Fibroblast of the conjunctiva (primary cell): ENCODE data around the gene CERS6.
"Not testable (repeated sequence)": the region's sequence is repeated elsewhere in the genome, so short reads cannot be mapped to it uniquely, and the experiment has no call there.

Experiments
- DNase-seq: peaks from one replicate; pipeline ENCODE4 v3.0.0-alpha.2; 2010; ENCODE audit warnings: low read depth

Gene CERS6

GRCh38 chr2:168468354-168468753 lies 12.3 kb downstream of the CERS6 start:
- DNase-seq, result no peak

GRCh38 chr2:168469281-168469988 lies 13.4 kb downstream of the CERS6 start:
- DNase-seq, result no peak

GRCh38 chr2:168470320-168471162 lies 14.5 kb downstream of the CERS6 start:
- no peak for DNase-seq

- no peak for DNase-seq
Measured at GRCh38 chr2:168471163-168471475, 15.0 kb downstream of the CERS6 start.

- DNase-seq, result no peak
Measured at GRCh38 chr2:168475636-168476035, 19.6 kb downstream of the CERS6 start.

GRCh38 chr2:168478206-168478605 lies 22.1 kb downstream of the CERS6 start:
- DNase-seq, result no peak

- no peak for DNase-seq
Measured at GRCh38 chr2:168480356-168480755, 24.3 kb downstream of the CERS6 start.

GRCh38 chr2:168480825-168481585 lies 24.9 kb downstream of the CERS6 start:
- no peak for DNase-seq

GRCh38 chr2:168482269-168482668 lies 26.2 kb downstream of the CERS6 start:
- no peak for DNase-seq

GRCh38 chr2:168482952-168483831 lies 27.1 kb downstream of the CERS6 start:
- no peak for DNase-seq

- no peak for DNase-seq
Measured at GRCh38 chr2:168486477-168486876, 30.4 kb downstream of the CERS6 start.

GRCh38 chr2:168490015-168490874 lies 34.2 kb downstream of the CERS6 start:
- peak; percentile 32 for DNase-seq

- no peak for DNase-seq
Measured at GRCh38 chr2:168490946-168491605, 35.0 kb downstream of the CERS6 start.

- DNase-seq, result not testable (repeated sequence)
Measured at GRCh38 chr2:168491728-168492127, 35.7 kb downstream of the CERS6 start.

- not testable (repeated sequence) for DNase-seq
Measured at GRCh38 chr2:168493219-168493618, 37.1 kb downstream of the CERS6 start.

GRCh38 chr2:168494190-168494711 lies 38.2 kb downstream of the CERS6 start:
- no peak for DNase-seq

- DNase-seq, result no peak
Measured at GRCh38 chr2:168495524-168495923, 39.5 kb downstream of the CERS6 start.

- DNase-seq, result no peak
Measured at GRCh38 chr2:168496906-168497305, 40.8 kb downstream of the CERS6 start.

GRCh38 chr2:168499500-168499899 lies 43.4 kb downstream of the CERS6 start:
- DNase-seq, result no peak

- DNase-seq, result no peak
Measured at GRCh38 chr2:168500516-168500915, 44.4 kb downstream of the CERS6 start.
